ENCODE results near the gene PPIL1.

GRCh38 chr6:36814249-36814648, 60.4 kb downstream of the PPIL1 start:
- TF ChIP-seq, protein P1, sequence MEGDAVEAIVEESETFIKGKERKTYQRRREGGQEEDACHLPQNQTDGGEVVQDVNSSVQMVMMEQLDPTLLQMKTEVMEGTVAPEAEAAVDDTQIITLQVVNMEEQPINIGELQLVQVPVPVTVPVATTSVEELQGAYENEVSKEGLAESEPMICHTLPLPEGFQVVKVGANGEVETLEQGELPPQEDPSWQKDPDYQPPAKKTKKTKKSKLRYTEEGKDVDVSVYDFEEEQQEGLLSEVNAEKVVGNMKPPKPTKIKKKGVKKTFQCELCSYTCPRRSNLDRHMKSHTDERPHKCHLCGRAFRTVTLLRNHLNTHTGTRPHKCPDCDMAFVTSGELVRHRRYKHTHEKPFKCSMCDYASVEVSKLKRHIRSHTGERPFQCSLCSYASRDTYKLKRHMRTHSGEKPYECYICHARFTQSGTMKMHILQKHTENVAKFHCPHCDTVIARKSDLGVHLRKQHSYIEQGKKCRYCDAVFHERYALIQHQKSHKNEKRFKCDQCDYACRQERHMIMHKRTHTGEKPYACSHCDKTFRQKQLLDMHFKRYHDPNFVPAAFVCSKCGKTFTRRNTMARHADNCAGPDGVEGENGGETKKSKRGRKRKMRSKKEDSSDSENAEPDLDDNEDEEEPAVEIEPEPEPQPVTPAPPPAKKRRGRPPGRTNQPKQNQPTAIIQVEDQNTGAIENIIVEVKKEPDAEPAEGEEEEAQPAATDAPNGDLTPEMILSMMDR (conservative IDR thresholded peaks at IDR 0.05 in 1 of 2, IDR thresholded peaks at IDR 0.05 in 1 of 2; ENCODE audit: low read depth in 1 of 2, low read length in 2 of 2), result no peak
- no peak for TF ChIP-seq EZH2 (IDR thresholded peaks at IDR 0.05; ENCODE audit: low read length, missing control alignments)

Measured in fibroblast of lung (primary cell).